Thymus (tissue), 11 donors: ENCODE measurements around the gene UBR3. TPM values are rescaled to one million over a fixed set of nuclear protein-coding genes. Genes with fewer than 3 reads are reported as not detected.

Experiments used
- DNase-seq, 9 donors: peaks; one replicate each; pipeline ENCODE4 v3.0.0-alpha.2; 2013; ENCODE audit warnings: low spot score in 9 of 9, low read depth in 6 of 9, missing footprints in 1 of 9
- H3K27ac ChIP-seq, 2 donors: one replicate each; pipeline ENCODE4 v1.5.1; 2013; ENCODE audit warnings: control low read depth in 1 of 2, low read depth in 1 of 2, low read length in 1 of 2, mild to moderate bottlenecking in 1 of 2, moderate library complexity in 1 of 2
- H3K27me3 ChIP-seq, 2 donors: one replicate each; pipeline ENCODE4 v1.5.1; 2013; ENCODE audit warnings: low read length in 1 of 2; ENCODE audit not compliant: control insufficient read depth in 2 of 2, insufficient read depth in 1 of 2
- H3K36me3 ChIP-seq, 2 donors: one replicate each; pipeline ENCODE4 v1.5.1; 2013; ENCODE audit warnings: low read length in 1 of 2, mild to moderate bottlenecking in 1 of 2, moderate library complexity in 1 of 2; ENCODE audit not compliant: control insufficient read depth in 2 of 2, insufficient read depth in 2 of 2
- H3K4me1 ChIP-seq, 2 donors: one replicate each; pipeline ENCODE4 v1.5.1; 2013; ENCODE audit warnings: low read length in 2 of 2; ENCODE audit not compliant: control insufficient read depth in 2 of 2, insufficient read depth in 2 of 2
- H3K4me3 ChIP-seq, 2 donors: one replicate each; pipeline ENCODE4 v1.5.1; 2013; ENCODE audit warnings: low read length in 2 of 2, control low read depth in 1 of 2, mild to moderate bottlenecking in 1 of 2
- H3K9me3 ChIP-seq, 2 donors: one replicate each; pipeline ENCODE4 v1.5.1; 2013; ENCODE audit warnings: low read length in 1 of 2, mild to moderate bottlenecking in 1 of 2; ENCODE audit not compliant: control insufficient read depth in 2 of 2, insufficient read depth in 1 of 2
- WGBS: extraction: QIAGEN DNeasy Blood & Tissue Kit; methylation state at CpG from one replicate; pipeline ENCODE4 v1.1.7; 2013; 5-methylcytosine and 5-hydroxymethylcytosine counted together
- polyA plus RNA-seq: library from polyadenylated mRNA; stranded (reverse); fragments of 200-250 nt; gene quantifications from one replicate; pipeline ENCODE4 v1.2.3, GENCODE V29; 2013
- total RNA-seq: library from RNA; stranded (reverse); fragments of 120-200 nt; gene quantifications from one replicate; pipeline ENCODE4 v1.2.4, GENCODE V29; 2013
- donor health status: healthy.

UBR3 gene
- total and polyA plus RNA-seq, 2 donors, result 14.1 to 20.1 TPM

GRCh38 chr2:170047331-170048065 lies 220.2 kb downstream of the UBR3 start:
- WGBS, result 98% methylated on average over 3 of the region's 3 CpGs
- Histone ChIP-seq H3K36me3 (no peaks in the 10 kb centered on the region), H3K27ac (no peak overlapping the region), H3K27me3 (no peaks in the 10 kb centered on the region), H3K9me3 (no peaks in the 10 kb centered on the region), H3K4me3 (no peak overlapping the region), H3K4me1 (no peaks in the 10 kb centered on the region)
- DNase-seq, result no peak

GRCh38 chr2:170052151-170052550 lies 224.9 kb downstream of the UBR3 start:
- Histone ChIP-seq H3K4me3 (no peak overlapping the region), H3K27me3 (no peaks in the 10 kb centered on the region), H3K9me3 (no peaks in the 10 kb centered on the region), H3K4me1 (no peaks in the 10 kb centered on the region), H3K27ac (no peak overlapping the region), H3K36me3 (peaks cover 0 to 3% of the 10 kb centered on the region in 2 donors)
- WGBS, result over 99% methylated on average over 2 of the region's 2 CpGs
- DNase-seq, result no peak

GRCh38 chr2:170054997-170055396 lies 227.7 kb downstream of the UBR3 start:
- WGBS, result 97% methylated on average over 5 of the region's 5 CpGs

GRCh38 chr2:170056900-170057299 lies 229.6 kb downstream of the UBR3 start:
- H3K36me3 ChIP-seq, result peaks cover 0 to 7% of the 10 kb centered on the region in 2 donors
- 94% methylated on average over 1 of the region's 1 CpG for WGBS

More at GRCh38 chr2:170054997-170055396, 227.7 kb downstream of the UBR3 start:
- Histone ChIP-seq H3K9me3 (no peaks in the 10 kb centered on the region), H3K4me1 (no peaks in the 10 kb centered on the region), H3K4me3 (no peak overlapping the region), H3K27ac (no peak overlapping the region), H3K27me3 (no peaks in the 10 kb centered on the region), H3K36me3 (peaks cover 0 to 6% of the 10 kb centered on the region in 2 donors)
- DNase-seq, result no peak

GRCh38 chr2:170063456-170064235 lies 236.4 kb downstream of the UBR3 start:
- 99% methylated on average over 2 of the region's 2 CpGs for WGBS
- DNase-seq, result no peak
- peaks cover 0 to 3% of the 10 kb centered on the region in 2 donors for H3K9me3 ChIP-seq
- H3K4me3 ChIP-seq, result no peak overlapping the region
- H3K27ac ChIP-seq, result no peak overlapping the region
- H3K27me3 ChIP-seq, result no peaks in the 10 kb centered on the region
- no peaks in the 10 kb centered on the region for H3K4me1 ChIP-seq
- peaks cover 0 to 8% of the 10 kb centered on the region in 2 donors for H3K36me3 ChIP-seq

More at GRCh38 chr2:170056900-170057299, 229.6 kb downstream of the UBR3 start:
- no peaks in the 10 kb centered on the region for H3K4me1 ChIP-seq
- H3K9me3 ChIP-seq, result no peaks in the 10 kb centered on the region
- DNase-seq, result no peak
- H3K4me3 ChIP-seq, result no peak overlapping the region
- no peaks in the 10 kb centered on the region for H3K27me3 ChIP-seq
- H3K27ac ChIP-seq, result no peak overlapping the region

GRCh38 chr2:170070778-170071177 lies 243.5 kb downstream of the UBR3 start:
- no peak for DNase-seq
- H3K9me3 ChIP-seq, result no peaks in the 10 kb centered on the region
- no peaks in the 10 kb centered on the region for H3K4me1 ChIP-seq
- peaks cover 0 to 3% of the 10 kb centered on the region in 2 donors for H3K36me3 ChIP-seq
- over 99% methylated on average over 2 of the region's 2 CpGs for WGBS
- H3K4me3 ChIP-seq, result no peak overlapping the region
- H3K27me3 ChIP-seq, result no peaks in the 10 kb centered on the region
- H3K27ac ChIP-seq, result no peak overlapping the region

- no peak overlapping the region for H3K27ac ChIP-seq
- no peaks in the 10 kb centered on the region for H3K4me1 ChIP-seq
- no peak for DNase-seq
- no peaks in the 10 kb centered on the region for H3K9me3 ChIP-seq
- no peak overlapping the region for H3K4me3 ChIP-seq
- no peaks in the 10 kb centered on the region for H3K27me3 ChIP-seq
- WGBS, result 33% methylated on average over 2 of the region's 2 CpGs
- peaks cover 0 to 4% of the 10 kb centered on the region in 2 donors for H3K36me3 ChIP-seq
Observed at GRCh38 chr2:170073288-170073687, 246.0 kb downstream of the UBR3 start.

GRCh38 chr2:170076189-170076588 lies 248.9 kb downstream of the UBR3 start:
- WGBS, result 96% methylated on average over 1 of the region's 1 CpG
- Histone ChIP-seq H3K9me3 (no peaks in the 10 kb centered on the region), H3K36me3 (peaks cover 0 to 4% of the 10 kb centered on the region in 2 donors), H3K4me1 (no peaks in the 10 kb centered on the region), H3K27ac (no peak overlapping the region), H3K27me3 (no peaks in the 10 kb centered on the region), H3K4me3 (no peak overlapping the region)
- DNase-seq, result no peak
